Astrocyte of the hippocampus (primary cell): ENCODE measurements around the gene FAIM2.

Experiments
- DNase-seq: peaks from one replicate; pipeline ENCODE4 v3.0.0; 2011; ENCODE audit warnings: low read depth, low spot score

Gene FAIM2

GRCh38 chr12:49903700-49904423 lies at the start of gene FAIM2:
FAIM2 (minus strand) TSS chr12:49903900; CDS start chr12:49903792, 108 bp downstream.
- peak; percentile 53 for DNase-seq

- no peak for DNase-seq
Measured at GRCh38 chr12:49953151-49953550, 49.5 kb upstream of the FAIM2 start.

GRCh38 chr12:49952391-49953055 lies 48.8 kb upstream of the FAIM2 start:
- no peak for DNase-seq

GRCh38 chr12:49951411-49952240 lies 47.9 kb upstream of the FAIM2 start:
- no peak for DNase-seq

- DNase-seq = peak; percentile 33
Measured at GRCh38 chr12:49950273-49951251, 46.9 kb upstream of the FAIM2 start, which contains the start of gene AQP2. AQP2 (plus strand) TSS chr12:49950737; CDS start chr12:49950831, 94 bp downstream.

GRCh38 chr12:49949866-49950265 lies 46.2 kb upstream of the FAIM2 start:
- no peak for DNase-seq

- no peak for DNase-seq
Measured at GRCh38 chr12:49948866-49949845, 45.5 kb upstream of the FAIM2 start.

GRCh38 chr12:49947593-49948226 lies 44.0 kb upstream of the FAIM2 start:
- DNase-seq = no peak

- DNase-seq = no peak
Measured at GRCh38 chr12:49946497-49946896, 42.8 kb upstream of the FAIM2 start.

GRCh38 chr12:49946086-49946485 lies 42.4 kb upstream of the FAIM2 start:
- DNase-seq = no peak

- DNase-seq = peak; percentile 92
Measured at GRCh38 chr12:49945394-49946080, 41.8 kb upstream of the FAIM2 start.

- no peak for DNase-seq
Measured at GRCh38 chr12:49944718-49945117, 41.0 kb upstream of the FAIM2 start.

- DNase-seq = no peak
Measured at GRCh38 chr12:49944046-49944445, 40.3 kb upstream of the FAIM2 start.

GRCh38 chr12:49943625-49943960 lies 39.9 kb upstream of the FAIM2 start:
- no peak for DNase-seq

GRCh38 chr12:49942921-49943624 lies 39.4 kb upstream of the FAIM2 start:
- no peak for DNase-seq

- DNase-seq = no peak
Measured at GRCh38 chr12:49942512-49942893, 38.8 kb upstream of the FAIM2 start.

GRCh38 chr12:49941556-49942511 lies 38.1 kb upstream of the FAIM2 start:
- DNase-seq = peak; percentile 66
